HepG2 (cell line): ENCODE data around the gene CS. TPM values are rescaled to one million over a fixed set of nuclear protein-coding genes. Genes with fewer than 3 reads are reported as not detected.

Experiments
- CBX2 ChIP-seq, 2 experiments: fragments of 200-600 bp in 1 of 2; sonication (generic); formaldehyde crosslinking in 1 of 2; IDR thresholded peaks; 2 replicates each; pipeline versions ENCODE4 v1.7.0 to v1.8.1; 2018 to 2022; ENCODE audit warnings: low read depth in 2 of 2, low read length in 1 of 2, mild to moderate bottlenecking in 1 of 2, missing genetic modification reagents in 1 of 2
- ELF1 ChIP-seq: sonication (generic); formaldehyde crosslinking; IDR thresholded peaks from 2 replicates; pipeline ENCODE4 v1.4.0; 2020; ENCODE audit warnings: missing genetic modification reagents
- FOSL2 ChIP-seq: sonication (generic); formaldehyde crosslinking; IDR thresholded peaks from 2 replicates; pipeline ENCODE4 v1.4.0; 2020; ENCODE audit warnings: missing genetic modification reagents
- HNRNPL ChIP-seq: fragments of 200-400 bp; formaldehyde crosslinking; IDR thresholded peaks from 2 replicates; pipeline ENCODE4 v1.6.1; 2017; ENCODE audit warnings: mild to moderate bottlenecking, low read depth, low read length
- MIER3 ChIP-seq: IDR thresholded peaks from 2 replicates; pipeline ENCODE4 v1.6.1; 2016; ENCODE audit warnings: missing compliant biosample characterization, borderline replicate concordance
- PAF1 ChIP-seq: IDR thresholded peaks from 2 replicates; pipeline ENCODE4 v1.6.1; 2016; ENCODE audit warnings: missing genetic modification reagents, missing compliant biosample characterization
- PCBP2 ChIP-seq: fragments of 200-400 bp; formaldehyde crosslinking; optimal IDR thresholded peaks from 2 replicates; pipeline ENCODE3; 2018; ENCODE audit warnings: low read length, low read depth; ENCODE audit not compliant: poor library complexity, severe bottlenecking
- SOX5 ChIP-seq: IDR thresholded peaks from 2 replicates; pipeline ENCODE4 v1.6.1; 2016; ENCODE audit warnings: borderline replicate concordance
- SPEN ChIP-seq: sonication (generic); formaldehyde crosslinking; IDR thresholded peaks from 2 replicates; pipeline ENCODE4 v1.5.1; 2020; ENCODE audit warnings: low read depth, mild to moderate bottlenecking, missing genetic modification reagents
- TSC22D2 ChIP-seq: sonication (generic); formaldehyde crosslinking; IDR thresholded peaks from 2 replicates; pipeline ENCODE4 v1.5.1; 2020; ENCODE audit warnings: missing genetic modification reagents, mild to moderate bottlenecking, borderline replicate concordance
- ZNF737 ChIP-seq: sonication (generic); formaldehyde crosslinking; IDR thresholded peaks from 2 replicates; pipeline ENCODE4 v1.5.0; 2020; ENCODE audit warnings: missing genetic modification reagents, mild to moderate bottlenecking, borderline replicate concordance
- polyA plus RNA-seq, 8 experiments: library from polyadenylated mRNA; depleted of rRNA in 3 of 8; stranded (reverse) in 7 of 8; unstranded in 1 of 8; fragments of >200 nt; fragmentation: Illumina TruSeq in 4 of 8; extraction: Trizol in 4 of 8; gene quantifications; 2 replicates each; pipeline versions ENCODE4 v1.2.1 to v1.2.3, GENCODE V29; 2011 to 2016; ENCODE audit warnings: low read depth in 4 of 8, missing spikeins in 1 of 8, mixed read lengths in 1 of 8; ENCODE audit not compliant: insufficient read depth in 1 of 8
- total RNA-seq, 5 experiments: library from RNA; depleted of rRNA; stranded (reverse); fragments of >200 nt; fragmentation: Illumina TruSeq; extraction: Trizol; gene quantifications; 2 replicates each; pipeline ENCODE4 v1.2.3, GENCODE V29; 2016; ENCODE audit warnings: low read depth in 1 of 5
- TF ChIP-seq, protein P1 (sequence below): IDR thresholded peaks from 2 replicates; pipeline ENCODE4 v1.6.1; 2018; ENCODE audit warnings: missing genetic modification reagents
- TF ChIP-seq, protein P2 (sequence below): sonication (generic); formaldehyde crosslinking; IDR thresholded peaks from 2 replicates; pipeline ENCODE4 v1.8.1; 2023; ENCODE audit warnings: missing genetic modification reagents, mild to moderate bottlenecking, borderline replicate concordance
- TF ChIP-seq, protein P3 (sequence below), 2 experiments: IDR thresholded peaks; 2 replicates each; pipeline ENCODE4 v1.6.1; 2011 to 2012; ENCODE audit warnings: low read length in 2 of 2, borderline replicate concordance in 1 of 2, low read depth in 1 of 2, mild to moderate bottlenecking in 1 of 2, moderate library complexity in 1 of 2
- TF ChIP-seq, protein P4 (sequence below): fragments of 450-650 bp; IDR thresholded peaks from 2 replicates; pipeline ENCODE4 v1.6.1; 2017; ENCODE audit warnings: mild to moderate bottlenecking

The CS gene
- total and polyA plus RNA-seq, 2 of the 13 experiments (the other 11 are each of a cell fraction or from before 2014, with no cell fraction given): 173 to 175 TPM

DNA sequence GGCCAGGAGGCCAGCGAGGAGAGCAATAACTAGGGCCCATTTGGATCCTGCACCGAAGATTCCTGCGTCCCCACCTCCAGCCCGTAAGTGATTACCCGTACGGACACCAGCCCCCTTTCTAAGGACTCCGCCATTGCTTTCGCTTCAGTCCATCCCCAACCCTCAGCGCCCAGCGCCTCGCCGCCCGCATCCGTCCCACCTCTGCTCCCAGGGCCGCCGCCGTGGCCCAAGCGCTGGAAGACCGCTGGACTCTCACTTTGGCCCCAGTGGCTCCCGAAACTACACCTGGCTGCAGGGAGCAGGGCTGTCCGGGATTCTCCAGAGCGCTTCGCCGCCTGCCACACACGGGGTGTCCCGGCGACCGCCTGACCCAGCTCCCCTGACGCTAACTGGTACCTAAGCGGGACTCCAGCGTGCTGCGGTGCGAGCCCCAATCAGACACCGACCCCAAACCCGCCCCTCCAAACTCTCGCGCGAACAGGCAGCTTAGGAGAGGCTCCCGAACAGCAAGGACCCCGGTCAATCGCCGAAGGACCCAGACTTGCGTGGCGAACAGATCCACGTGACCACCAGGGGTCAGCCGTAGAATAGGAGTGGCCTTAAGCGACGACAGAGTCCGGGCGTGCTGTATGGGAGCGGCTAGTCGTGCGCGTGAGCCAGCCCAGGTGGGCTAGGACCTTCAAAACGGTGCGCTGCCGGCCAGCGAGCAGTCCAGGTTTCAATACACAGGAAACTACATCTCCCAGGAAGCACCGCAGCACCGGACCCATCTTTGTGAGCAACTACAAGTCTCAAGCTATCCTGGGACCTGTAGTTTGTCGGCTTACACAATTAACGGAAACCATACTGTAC lies 15.7 kb upstream of the CS start, which contains the start of gene CNPY2 (continued):
- TF ChIP-seq, protein P1, sequence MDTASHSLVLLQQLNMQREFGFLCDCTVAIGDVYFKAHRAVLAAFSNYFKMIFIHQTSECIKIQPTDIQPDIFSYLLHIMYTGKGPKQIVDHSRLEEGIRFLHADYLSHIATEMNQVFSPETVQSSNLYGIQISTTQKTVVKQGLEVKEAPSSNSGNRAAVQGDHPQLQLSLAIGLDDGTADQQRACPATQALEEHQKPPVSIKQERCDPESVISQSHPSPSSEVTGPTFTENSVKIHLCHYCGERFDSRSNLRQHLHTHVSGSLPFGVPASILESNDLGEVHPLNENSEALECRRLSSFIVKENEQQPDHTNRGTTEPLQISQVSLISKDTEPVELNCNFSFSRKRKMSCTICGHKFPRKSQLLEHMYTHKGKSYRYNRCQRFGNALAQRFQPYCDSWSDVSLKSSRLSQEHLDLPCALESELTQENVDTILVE (CRISPR knock-in tag): no peak
- TF ChIP-seq TSC22D2 (CRISPR knock-in tag) (peak; percentile 54; the same call in 1 of the 2 replicates), PCBP2 (no peak), SPEN (CRISPR knock-in tag) (peak; percentile 89), ELF1 (CRISPR knock-in tag) (peak; percentile 55), PAF1 (CRISPR knock-in tag) (no peak), SOX5 (peak; percentile 34; the same call in 1 of the 2 replicates), ZNF737 (CRISPR knock-in tag) (no peak), HNRNPL (0 out of 2 replicates have a peak, but pooled peaks have one; percentile 58), FOSL2 (CRISPR knock-in tag) (peak; percentile 20; the same call in 1 of the 2 replicates), CBX2 (IDR thresholded peaks at IDR 0.05; ENCODE audit: low read depth, low read length) (no peak), CBX2 (CRISPR knock-in tag; IDR thresholded peaks at IDR 0.05; ENCODE audit: low read depth) (no peak), MIER3 (CRISPR knock-in tag) (no peak)
- TF ChIP-seq, protein P2, sequence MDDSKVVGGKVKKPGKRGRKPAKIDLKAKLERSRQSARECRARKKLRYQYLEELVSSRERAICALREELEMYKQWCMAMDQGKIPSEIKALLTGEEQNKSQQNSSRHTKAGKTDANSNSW (CRISPR knock-in tag): peak; percentile 39; the same call in 1 of the 2 replicates
- TF ChIP-seq, protein P3, sequence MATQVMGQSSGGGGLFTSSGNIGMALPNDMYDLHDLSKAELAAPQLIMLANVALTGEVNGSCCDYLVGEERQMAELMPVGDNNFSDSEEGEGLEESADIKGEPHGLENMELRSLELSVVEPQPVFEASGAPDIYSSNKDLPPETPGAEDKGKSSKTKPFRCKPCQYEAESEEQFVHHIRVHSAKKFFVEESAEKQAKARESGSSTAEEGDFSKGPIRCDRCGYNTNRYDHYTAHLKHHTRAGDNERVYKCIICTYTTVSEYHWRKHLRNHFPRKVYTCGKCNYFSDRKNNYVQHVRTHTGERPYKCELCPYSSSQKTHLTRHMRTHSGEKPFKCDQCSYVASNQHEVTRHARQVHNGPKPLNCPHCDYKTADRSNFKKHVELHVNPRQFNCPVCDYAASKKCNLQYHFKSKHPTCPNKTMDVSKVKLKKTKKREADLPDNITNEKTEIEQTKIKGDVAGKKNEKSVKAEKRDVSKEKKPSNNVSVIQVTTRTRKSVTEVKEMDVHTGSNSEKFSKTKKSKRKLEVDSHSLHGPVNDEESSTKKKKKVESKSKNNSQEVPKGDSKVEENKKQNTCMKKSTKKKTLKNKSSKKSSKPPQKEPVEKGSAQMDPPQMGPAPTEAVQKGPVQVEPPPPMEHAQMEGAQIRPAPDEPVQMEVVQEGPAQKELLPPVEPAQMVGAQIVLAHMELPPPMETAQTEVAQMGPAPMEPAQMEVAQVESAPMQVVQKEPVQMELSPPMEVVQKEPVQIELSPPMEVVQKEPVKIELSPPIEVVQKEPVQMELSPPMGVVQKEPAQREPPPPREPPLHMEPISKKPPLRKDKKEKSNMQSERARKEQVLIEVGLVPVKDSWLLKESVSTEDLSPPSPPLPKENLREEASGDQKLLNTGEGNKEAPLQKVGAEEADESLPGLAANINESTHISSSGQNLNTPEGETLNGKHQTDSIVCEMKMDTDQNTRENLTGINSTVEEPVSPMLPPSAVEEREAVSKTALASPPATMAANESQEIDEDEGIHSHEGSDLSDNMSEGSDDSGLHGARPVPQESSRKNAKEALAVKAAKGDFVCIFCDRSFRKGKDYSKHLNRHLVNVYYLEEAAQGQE (IDR thresholded peaks at IDR 0.05; ENCODE audit: borderline replicate concordance in 1 of 2, low read depth in 1 of 2, low read length in 2 of 2): no peak
- TF ChIP-seq, protein P4, sequence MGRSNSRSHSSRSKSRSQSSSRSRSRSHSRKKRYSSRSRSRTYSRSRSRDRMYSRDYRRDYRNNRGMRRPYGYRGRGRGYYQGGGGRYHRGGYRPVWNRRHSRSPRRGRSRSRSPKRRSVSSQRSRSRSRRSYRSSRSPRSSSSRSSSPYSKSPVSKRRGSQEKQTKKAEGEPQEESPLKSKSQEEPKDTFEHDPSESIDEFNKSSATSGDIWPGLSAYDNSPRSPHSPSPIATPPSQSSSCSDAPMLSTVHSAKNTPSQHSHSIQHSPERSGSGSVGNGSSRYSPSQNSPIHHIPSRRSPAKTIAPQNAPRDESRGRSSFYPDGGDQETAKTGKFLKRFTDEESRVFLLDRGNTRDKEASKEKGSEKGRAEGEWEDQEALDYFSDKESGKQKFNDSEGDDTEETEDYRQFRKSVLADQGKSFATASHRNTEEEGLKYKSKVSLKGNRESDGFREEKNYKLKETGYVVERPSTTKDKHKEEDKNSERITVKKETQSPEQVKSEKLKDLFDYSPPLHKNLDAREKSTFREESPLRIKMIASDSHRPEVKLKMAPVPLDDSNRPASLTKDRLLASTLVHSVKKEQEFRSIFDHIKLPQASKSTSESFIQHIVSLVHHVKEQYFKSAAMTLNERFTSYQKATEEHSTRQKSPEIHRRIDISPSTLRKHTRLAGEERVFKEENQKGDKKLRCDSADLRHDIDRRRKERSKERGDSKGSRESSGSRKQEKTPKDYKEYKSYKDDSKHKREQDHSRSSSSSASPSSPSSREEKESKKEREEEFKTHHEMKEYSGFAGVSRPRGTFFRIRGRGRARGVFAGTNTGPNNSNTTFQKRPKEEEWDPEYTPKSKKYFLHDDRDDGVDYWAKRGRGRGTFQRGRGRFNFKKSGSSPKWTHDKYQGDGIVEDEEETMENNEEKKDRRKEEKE: no peak
